SK-N-SH (cell line): ENCODE measurements around the gene IL16. TPM values are rescaled to one million over a fixed set of nuclear protein-coding genes. Genes with fewer than 3 reads are reported as not detected.

Source experiments
- CTCF ChIA-PET: fragments of 300-600, 350-600 bp; formaldehyde crosslinking; extraction: SDS; loops from one replicate; lab custom pipeline; 2021; lab: Yijun Ruan, JAX
- POLR2A ChIA-PET: fragments of 350-600 bp; sonication (Branson Sonifier 250); formaldehyde crosslinking; extraction: SDS; loops from one replicate; lab custom pipeline; 2020; ENCODE audit warnings: antibody characterized with exemption, inconsistent platforms; lab: Yijun Ruan, JAX
- DNase-seq: peaks from one replicate; pipeline ENCODE4 v3.0.0; 2012
- H2AFZ ChIP-seq: fragments of 200-600 bp; sonication (generic); 2 replicates; pipeline ENCODE4 v1.8.1; 2016; ENCODE audit warnings: antibody characterized with exemption, mild to moderate bottlenecking, low read depth
- H3F3A ChIP-seq: fragments of 200-600 bp; sonication (generic); replicated peaks from 2 replicates; pipeline ENCODE3; 2016; ENCODE audit warnings: antibody characterized with exemption, mild to moderate bottlenecking; ENCODE audit not compliant: insufficient read depth
- H3K27ac ChIP-seq, 2 experiments: fragments of 200-500 bp in 1 of 2; fragments of 200-600 bp in 1 of 2; sonication (Bioruptor generic) in 1 of 2; sonication (generic), shearing (Covaris generic) in 1 of 2; 2 replicates each; pipeline versions ENCODE4 v1.5.1 to v1.6.1; 2014 to 2016; ENCODE audit warnings: low read depth in 2 of 2, inconsistent platforms in 1 of 2, low read length in 1 of 2, mild to moderate bottlenecking in 1 of 2, mixed read lengths in 1 of 2
- H3K27me3 ChIP-seq: fragments of 200-600 bp; sonication (generic), shearing (Covaris generic); 2 replicates; pipeline ENCODE4 v1.6.1; 2016; ENCODE audit warnings: mixed run types; ENCODE audit not compliant: insufficient read depth
- H3K36me3 ChIP-seq, 2 experiments: fragments of 200-500 bp in 1 of 2; fragments of 200-600 bp in 1 of 2; sonication (Bioruptor generic) in 1 of 2; sonication (generic) in 1 of 2; replicated peaks in 1 of 2; 2 replicates each; pipeline versions ENCODE3 to v1.5.1; 2014 to 2016; ENCODE audit warnings: low read length in 1 of 2, mild to moderate bottlenecking in 1 of 2; ENCODE audit not compliant: insufficient read depth in 2 of 2, control insufficient read depth in 1 of 2
- H3K4me1 ChIP-seq, 2 experiments: fragments of 200-500 bp in 1 of 2; fragments of 200-600 bp in 1 of 2; sonication (Bioruptor generic) in 1 of 2; sonication (generic), shearing (Covaris generic) in 1 of 2; 2 replicates each; pipeline versions ENCODE4 v1.5.1 to v1.6.1; 2014 to 2016; ENCODE audit warnings: low read depth in 1 of 2, low read length in 1 of 2, mixed run types in 1 of 2; ENCODE audit not compliant: insufficient read depth in 2 of 2, control insufficient read depth in 1 of 2
- H3K4me2 ChIP-seq: fragments of 200-600 bp; sonication (generic), shearing (Covaris generic); 2 replicates; pipeline ENCODE4 v1.6.1; 2017; ENCODE audit warnings: mixed run types
- H3K4me3 ChIP-seq, 2 experiments: fragments of 200-500 bp in 1 of 2; fragments of 200-600 bp in 1 of 2; sonication (Bioruptor generic) in 1 of 2; sonication (generic), shearing (Covaris generic) in 1 of 2; 2 replicates each; pipeline versions ENCODE4 v1.5.1 to v1.8.1; 2014 to 2016; ENCODE audit warnings: low read depth in 2 of 2, inconsistent platforms in 1 of 2, low read length in 1 of 2, mild to moderate bottlenecking in 1 of 2, mixed read lengths in 1 of 2, moderate library complexity in 1 of 2
- H3K79me2 ChIP-seq: fragments of 200-600 bp; sonication (generic); 2 replicates; pipeline ENCODE4 v1.8.1; 2017; ENCODE audit warnings: mild to moderate bottlenecking; ENCODE audit not compliant: insufficient read depth
- H3K9ac ChIP-seq: fragments of 200-600 bp; sonication (generic); 2 replicates; pipeline ENCODE4 v1.6.1; 2017; ENCODE audit warnings: mixed run types
- H3K9me2 ChIP-seq: fragments of 200-600 bp; sonication (generic); 2 replicates; pipeline ENCODE4 v1.6.1; 2017; ENCODE audit warnings: mixed run types
- H3K9me3 ChIP-seq: fragments of 200-600 bp; sonication (generic); 2 replicates; pipeline ENCODE4 v1.6.1; 2017; ENCODE audit warnings: mixed run types, mild to moderate bottlenecking, moderate library complexity
- H4K20me1 ChIP-seq: fragments of 200-600 bp; sonication (generic); 2 replicates; pipeline ENCODE4 v1.6.1; 2017; ENCODE audit warnings: mild to moderate bottlenecking, mixed run types; ENCODE audit not compliant: insufficient read depth
- CHD2 ChIP-seq: fragments of 150-350 bp; IDR thresholded peaks from 2 replicates; pipeline ENCODE4 v1.6.1; 2018; ENCODE audit warnings: low read length; ENCODE audit not compliant: partially characterized antibody
- ELF1 ChIP-seq: IDR thresholded peaks from 2 replicates; pipeline ENCODE4 v1.4.0; 2012
- EP300 ChIP-seq, 2 experiments: IDR thresholded peaks; 2 replicates each; pipeline versions ENCODE4 v1.4.0 to v1.6.1; 2012; ENCODE audit warnings: borderline replicate concordance in 1 of 2, low read depth in 1 of 2, low read length in 1 of 2
- EZH2phosphoT487 ChIP-seq: fragments of 200-600 bp; sonication (generic); IDR thresholded peaks from 2 replicates; pipeline ENCODE4 v1.6.1; 2017; ENCODE audit warnings: low read depth, mixed run types, mild to moderate bottlenecking, antibody characterized with exemption, moderate library complexity, borderline replicate concordance
- FOXJ3 ChIP-seq: sonication (generic); formaldehyde crosslinking; IDR thresholded peaks from 2 replicates; pipeline ENCODE4 v1.5.1; 2020; ENCODE audit warnings: mild to moderate bottlenecking, missing genetic modification reagents
- GABPA ChIP-seq: IDR thresholded peaks from 2 replicates; pipeline ENCODE4 v1.4.0; 2012; ENCODE audit warnings: low read depth, mild to moderate bottlenecking
- JUND ChIP-seq: IDR thresholded peaks from 2 replicates; pipeline ENCODE4 v1.4.0; 2012
- MAX ChIP-seq: IDR thresholded peaks from 2 replicates; pipeline ENCODE4 v1.4.0; 2012; ENCODE audit warnings: low read depth
- MEF2A ChIP-seq: IDR thresholded peaks from 2 replicates; pipeline ENCODE4 v1.4.0; 2012; ENCODE audit warnings: low read depth, borderline replicate concordance
- MXI1 ChIP-seq: IDR thresholded peaks from 2 replicates; pipeline ENCODE4 v1.6.1; 2012; ENCODE audit warnings: mild to moderate bottlenecking, low read depth, low read length, improper control_type of control experiment
- NFIC ChIP-seq: IDR thresholded peaks from 2 replicates; pipeline ENCODE4 v1.4.0; 2012; ENCODE audit warnings: borderline replicate concordance
- NRF1 ChIP-seq: IDR thresholded peaks from 2 replicates; pipeline ENCODE4 v1.6.1; 2012; ENCODE audit warnings: low read depth, mild to moderate bottlenecking, low read length
- PBX3 ChIP-seq: IDR thresholded peaks from 2 replicates; pipeline ENCODE4; 2012
- POLR2AphosphoS5 ChIP-seq: IDR thresholded peaks from 2 replicates; pipeline ENCODE4 v1.6.1; 2012; ENCODE audit warnings: low read depth, low read length
- RXRA ChIP-seq: IDR thresholded peaks from 2 replicates; pipeline ENCODE4 v1.4.0; 2012; ENCODE audit warnings: low read depth, mild to moderate bottlenecking, borderline replicate concordance
- SMC3 ChIP-seq: IDR thresholded peaks from 2 replicates; pipeline ENCODE4 v1.6.1; 2012; ENCODE audit warnings: low read depth, low read length, improper control_type of control experiment
- TAF1 ChIP-seq: IDR thresholded peaks from 2 replicates; pipeline ENCODE4 v1.6.1; 2012; ENCODE audit warnings: low read depth, mild to moderate bottlenecking, low read length, moderate library complexity, borderline replicate concordance
- USF1 ChIP-seq: IDR thresholded peaks from 2 replicates; pipeline ENCODE4 v1.4.0; 2012; ENCODE audit warnings: low read depth, borderline replicate concordance
- YY1 ChIP-seq: IDR thresholded peaks from 2 replicates; pipeline ENCODE4 v1.4.0; 2012; ENCODE audit warnings: low read depth, mild to moderate bottlenecking
- ZBTB33 ChIP-seq: IDR thresholded peaks from 2 replicates; pipeline ENCODE4 v1.4.0; 2012; ENCODE audit warnings: low read depth, borderline replicate concordance
- WGBS: methylation state at CpG from one replicate; pipeline ENCODE4 v1.1.6; 2017; ENCODE audit warnings: low lambda C conversion rate; 5-methylcytosine and 5-hydroxymethylcytosine counted together
- polyA plus RNA-seq, 3 experiments: library from polyadenylated mRNA; depleted of rRNA; stranded (reverse); fragments of >200 nt; gene quantifications; 2 replicates each; pipeline ENCODE4 v1.2.3, GENCODE V29; 2012
- TF ChIP-seq, protein P1 (sequence below): fragments of 150-350 bp; IDR thresholded peaks from 2 replicates; pipeline ENCODE4 v1.6.1; 2017; ENCODE audit warnings: antibody characterized with exemption, low read length, low read depth, borderline replicate concordance
- TF ChIP-seq, protein P2 (sequence below): fragments of 200-600 bp; sonication (generic); IDR thresholded peaks from 2 replicates; pipeline ENCODE4 v1.6.1; 2017; ENCODE audit warnings: antibody characterized with exemption, mild to moderate bottlenecking, moderate library complexity

The IL16 gene
- polyA plus RNA-seq, 1 of the 3 experiments (the other 2 are of a cell fraction) = not detected

DNA sequence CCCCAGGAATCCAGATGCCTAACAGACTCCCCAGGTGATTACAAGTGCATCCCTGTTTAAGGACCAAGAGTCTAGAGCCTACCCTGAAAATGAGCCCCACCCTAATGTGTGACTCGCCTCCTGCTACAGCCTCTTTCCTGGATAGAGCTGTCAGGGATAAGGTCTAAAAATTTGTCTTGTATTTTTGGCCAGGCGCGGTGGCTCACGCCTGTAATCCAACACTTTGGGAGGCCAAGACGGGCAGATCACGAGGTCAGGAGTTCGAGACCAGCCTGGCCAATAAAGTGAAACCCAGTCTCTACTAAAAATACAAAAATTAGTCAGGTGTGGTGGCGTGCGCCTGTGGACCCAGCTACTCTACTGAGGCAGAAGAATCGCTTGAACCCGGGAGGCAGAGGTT, 166.1 kb downstream of the IL16 start:
- no peaks in the 10 kb centered on the region for H3K9me2 ChIP-seq
- no peak overlapping the region for H3K4me2 ChIP-seq
- no peaks in the 10 kb centered on the region for H3F3A ChIP-seq
- H3K79me2 ChIP-seq = no peaks in the 10 kb centered on the region
- H3K27ac ChIP-seq = no peak overlapping the region
- ChIA-PET POLR2A (no interaction called here), CTCF (interaction anchor here (1.6 kb wide), 1 partner anchor 96 kb away, joined by 4 read pairs; no protein-coding TSS in a partner anchor)
- H4K20me1 ChIP-seq = no peaks in the 10 kb centered on the region
- no peak for DNase-seq
- WGBS = 62% methylated on average over 11 of the region's 11 CpGs
- no peak overlapping the region for H2AFZ ChIP-seq
- no peaks in the 10 kb centered on the region for H3K27me3 ChIP-seq
- H3K4me1 ChIP-seq = no peaks in the 10 kb centered on the region
- no peaks in the 10 kb centered on the region for H3K9me3 ChIP-seq
- no peak overlapping the region for H3K4me3 ChIP-seq
- H3K36me3 ChIP-seq = no peaks in the 10 kb centered on the region
- no peak overlapping the region for H3K9ac ChIP-seq
- no peak for TF ChIP-seq GABPA
- no peak for TF ChIP-seq TAF1
- TF ChIP-seq CHD2 = no peak

GRCh38 chr15:81363276-81363675, 166.6 kb downstream of the IL16 start:
- 49% methylated on average over 3 of the region's 3 CpGs for WGBS

More at GRCh38 chr15:81363276-81363675, 166.6 kb downstream of the IL16 start:
- POLR2A ChIA-PET = no interaction called here
- Histone ChIP-seq H3K4me1 (no peaks in the 10 kb centered on the region), H3K36me3 (no peaks in the 10 kb centered on the region), H3K9me3 (no peaks in the 10 kb centered on the region), H3K27me3 (no peaks in the 10 kb centered on the region), H3K9ac (no peak overlapping the region), H4K20me1 (no peaks in the 10 kb centered on the region), H3K79me2 (no peaks in the 10 kb centered on the region), H3K9me2 (no peaks in the 10 kb centered on the region), H2AFZ (no peak overlapping the region), H3K27ac (no peak overlapping the region), H3K4me2 (no peak overlapping the region), H3K4me3 (no peak overlapping the region), H3F3A (no peaks in the 10 kb centered on the region)
- TF ChIP-seq NFIC (no peak), TAF1 (no peak), MEF2A (no peak), ZBTB33 (no peak), MXI1 (no peak), RXRA (no peak), PBX3 (no peak), EP300 (IDR thresholded peaks at IDR 0.05; ENCODE audit: borderline replicate concordance in 1 of 2, low read depth in 1 of 2, low read length in 1 of 2) (no peak), FOXJ3 (no peak), MAX (no peak), EZH2phosphoT487 (no peak), USF1 (no peak), POLR2AphosphoS5 (no peak), ELF1 (no peak), SMC3 (no peak), NRF1 (no peak), JUND (no peak), YY1 (no peak)
- TF ChIP-seq, protein P1, sequence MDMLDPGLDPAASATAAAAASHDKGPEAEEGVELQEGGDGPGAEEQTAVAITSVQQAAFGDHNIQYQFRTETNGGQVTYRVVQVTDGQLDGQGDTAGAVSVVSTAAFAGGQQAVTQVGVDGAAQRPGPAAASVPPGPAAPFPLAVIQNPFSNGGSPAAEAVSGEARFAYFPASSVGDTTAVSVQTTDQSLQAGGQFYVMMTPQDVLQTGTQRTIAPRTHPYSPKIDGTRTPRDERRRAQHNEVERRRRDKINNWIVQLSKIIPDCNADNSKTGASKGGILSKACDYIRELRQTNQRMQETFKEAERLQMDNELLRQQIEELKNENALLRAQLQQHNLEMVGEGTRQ = no peak
- TF ChIP-seq, protein P2, sequence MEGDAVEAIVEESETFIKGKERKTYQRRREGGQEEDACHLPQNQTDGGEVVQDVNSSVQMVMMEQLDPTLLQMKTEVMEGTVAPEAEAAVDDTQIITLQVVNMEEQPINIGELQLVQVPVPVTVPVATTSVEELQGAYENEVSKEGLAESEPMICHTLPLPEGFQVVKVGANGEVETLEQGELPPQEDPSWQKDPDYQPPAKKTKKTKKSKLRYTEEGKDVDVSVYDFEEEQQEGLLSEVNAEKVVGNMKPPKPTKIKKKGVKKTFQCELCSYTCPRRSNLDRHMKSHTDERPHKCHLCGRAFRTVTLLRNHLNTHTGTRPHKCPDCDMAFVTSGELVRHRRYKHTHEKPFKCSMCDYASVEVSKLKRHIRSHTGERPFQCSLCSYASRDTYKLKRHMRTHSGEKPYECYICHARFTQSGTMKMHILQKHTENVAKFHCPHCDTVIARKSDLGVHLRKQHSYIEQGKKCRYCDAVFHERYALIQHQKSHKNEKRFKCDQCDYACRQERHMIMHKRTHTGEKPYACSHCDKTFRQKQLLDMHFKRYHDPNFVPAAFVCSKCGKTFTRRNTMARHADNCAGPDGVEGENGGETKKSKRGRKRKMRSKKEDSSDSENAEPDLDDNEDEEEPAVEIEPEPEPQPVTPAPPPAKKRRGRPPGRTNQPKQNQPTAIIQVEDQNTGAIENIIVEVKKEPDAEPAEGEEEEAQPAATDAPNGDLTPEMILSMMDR = no peak
- DNase-seq = no peak
- CTCF ChIA-PET = interaction anchor here (1.6 kb wide), 1 partner anchor 97 kb away, joined by 4 read pairs; no protein-coding TSS in a partner anchor
